ENCODE data around the gene PDSS2.

DNA sequence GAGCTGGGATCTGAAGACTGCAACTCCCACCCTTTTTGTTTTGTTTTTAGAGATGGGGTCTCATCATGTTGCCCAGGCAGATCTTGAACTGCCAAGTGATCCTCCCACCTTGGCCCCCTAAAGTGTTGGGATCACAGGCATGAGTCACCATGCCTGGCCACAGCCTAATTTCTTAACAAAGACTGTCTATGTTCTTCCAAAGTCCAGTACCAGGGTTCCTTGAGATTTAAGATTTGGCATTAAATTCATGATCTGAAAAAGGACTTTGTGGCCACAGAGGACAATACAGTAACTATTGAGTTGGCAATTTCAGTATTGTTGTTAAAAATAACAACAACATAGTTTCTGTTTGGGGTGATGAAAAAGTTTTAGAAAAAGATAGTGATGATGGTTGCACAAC, 315.4 kb downstream of the PDSS2 start:
- TF ChIP-seq POLR2A (IDR thresholded peaks at IDR 0.05), result no peak
- TF ChIP-seq, protein P1, sequence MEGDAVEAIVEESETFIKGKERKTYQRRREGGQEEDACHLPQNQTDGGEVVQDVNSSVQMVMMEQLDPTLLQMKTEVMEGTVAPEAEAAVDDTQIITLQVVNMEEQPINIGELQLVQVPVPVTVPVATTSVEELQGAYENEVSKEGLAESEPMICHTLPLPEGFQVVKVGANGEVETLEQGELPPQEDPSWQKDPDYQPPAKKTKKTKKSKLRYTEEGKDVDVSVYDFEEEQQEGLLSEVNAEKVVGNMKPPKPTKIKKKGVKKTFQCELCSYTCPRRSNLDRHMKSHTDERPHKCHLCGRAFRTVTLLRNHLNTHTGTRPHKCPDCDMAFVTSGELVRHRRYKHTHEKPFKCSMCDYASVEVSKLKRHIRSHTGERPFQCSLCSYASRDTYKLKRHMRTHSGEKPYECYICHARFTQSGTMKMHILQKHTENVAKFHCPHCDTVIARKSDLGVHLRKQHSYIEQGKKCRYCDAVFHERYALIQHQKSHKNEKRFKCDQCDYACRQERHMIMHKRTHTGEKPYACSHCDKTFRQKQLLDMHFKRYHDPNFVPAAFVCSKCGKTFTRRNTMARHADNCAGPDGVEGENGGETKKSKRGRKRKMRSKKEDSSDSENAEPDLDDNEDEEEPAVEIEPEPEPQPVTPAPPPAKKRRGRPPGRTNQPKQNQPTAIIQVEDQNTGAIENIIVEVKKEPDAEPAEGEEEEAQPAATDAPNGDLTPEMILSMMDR (IDR thresholded peaks at IDR 0.05), result no peak
